NCI-H2029 (cell line): ENCODE results near the gene GALNT17.

Experiments
- DNase-seq: peaks from one replicate; lab custom pipeline; 2025; lab: John Stamatoyannopoulos, UW

The GALNT17 gene

DNA sequence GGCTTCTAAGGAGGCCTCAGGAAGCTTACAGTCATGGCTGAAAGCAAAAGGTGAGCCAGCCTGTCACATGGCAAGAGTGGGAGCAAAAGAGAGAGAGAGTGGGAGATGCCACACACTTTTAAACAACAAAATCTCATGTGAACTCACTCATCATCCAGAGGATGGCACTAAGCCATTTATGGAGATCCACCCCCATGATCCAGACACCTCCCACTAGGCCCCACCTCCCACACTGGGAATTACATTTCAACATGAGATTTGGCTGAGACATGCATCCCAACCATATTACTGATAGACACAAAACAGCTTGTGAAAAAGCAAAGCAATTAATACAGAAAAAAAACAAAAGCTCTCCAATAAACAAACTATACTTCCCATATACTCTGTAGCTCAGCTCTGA lies 210.3 kb downstream of the GALNT17 start:
- no peak for DNase-seq

DNA sequence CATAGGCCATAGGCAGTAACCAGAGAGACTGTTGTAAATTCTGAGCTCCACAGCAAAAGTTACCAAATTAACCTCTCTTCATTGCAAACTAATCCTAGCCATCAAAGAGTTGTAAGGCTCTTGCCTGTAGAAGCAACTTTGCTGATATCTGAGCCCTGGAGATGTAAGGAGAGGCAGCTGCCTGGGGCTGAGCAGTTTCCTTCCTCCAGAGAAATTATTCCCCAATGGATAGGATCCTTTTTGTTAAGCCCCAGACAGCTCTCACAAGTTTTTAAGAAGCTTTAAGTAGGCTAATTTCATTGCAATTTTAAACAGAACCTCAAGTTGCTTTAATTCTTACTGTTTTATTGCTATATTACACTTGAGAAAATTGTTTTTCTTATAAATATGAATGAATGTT lies 211.1 kb downstream of the GALNT17 start:
- DNase-seq, result no peak

DNA sequence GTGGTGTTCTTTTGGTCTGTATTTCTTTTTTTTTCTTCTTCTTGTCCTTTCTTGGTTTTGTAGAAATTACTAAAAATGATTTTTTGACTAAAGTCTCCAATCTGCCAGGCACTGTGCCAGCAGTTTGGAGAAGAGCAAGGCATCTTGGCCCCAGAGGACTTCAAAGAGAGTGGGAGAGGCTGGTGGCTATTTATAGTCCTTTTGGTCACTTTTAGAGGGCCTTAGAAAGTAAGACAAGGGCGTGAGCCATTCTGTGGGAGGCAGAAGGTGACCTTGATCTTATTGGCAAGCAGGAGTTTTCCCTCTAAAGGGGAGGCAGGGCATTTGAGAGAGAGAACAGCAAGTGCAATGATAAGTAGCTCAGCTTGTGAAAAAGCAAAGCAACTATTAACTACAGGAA lies 211.9 kb downstream of the GALNT17 start:
- no peak for DNase-seq

DNA sequence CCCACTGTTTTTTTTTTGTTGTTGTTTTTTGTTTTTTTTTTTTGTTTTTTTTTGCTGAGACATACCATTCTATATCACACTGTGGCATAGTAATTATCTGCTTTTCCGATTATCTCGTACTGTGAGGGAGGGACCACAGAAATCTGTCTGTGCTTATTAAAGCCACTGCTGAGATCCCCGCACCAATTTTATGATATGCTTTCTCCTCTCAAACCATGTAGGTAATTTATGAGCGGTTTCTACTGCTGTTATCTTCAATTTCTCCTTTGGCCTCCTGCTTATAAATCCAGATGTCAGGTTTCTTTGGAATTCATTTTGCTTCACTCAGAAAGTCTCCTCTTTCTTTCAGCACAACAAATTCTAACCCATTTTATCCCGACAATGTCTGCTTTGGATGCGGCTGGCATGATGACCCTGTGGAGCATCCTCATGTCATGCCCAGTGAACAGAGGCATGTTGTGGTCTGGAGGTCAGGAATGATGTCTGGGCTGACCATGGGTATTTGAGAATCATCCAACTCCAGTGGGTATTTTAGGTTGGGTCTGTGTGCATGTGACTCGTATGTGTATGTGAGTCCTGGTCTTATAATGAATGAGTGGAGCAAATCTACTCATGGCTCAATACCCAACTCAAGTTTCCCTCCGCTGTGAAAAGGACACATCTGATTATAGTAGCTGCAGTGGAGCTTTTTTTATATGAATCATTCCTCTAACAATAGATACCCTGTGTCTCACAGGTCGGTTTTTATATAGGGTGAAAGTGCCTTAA lies 213.4 kb downstream of the GALNT17 start:
- DNase-seq, result no peak

DNA sequence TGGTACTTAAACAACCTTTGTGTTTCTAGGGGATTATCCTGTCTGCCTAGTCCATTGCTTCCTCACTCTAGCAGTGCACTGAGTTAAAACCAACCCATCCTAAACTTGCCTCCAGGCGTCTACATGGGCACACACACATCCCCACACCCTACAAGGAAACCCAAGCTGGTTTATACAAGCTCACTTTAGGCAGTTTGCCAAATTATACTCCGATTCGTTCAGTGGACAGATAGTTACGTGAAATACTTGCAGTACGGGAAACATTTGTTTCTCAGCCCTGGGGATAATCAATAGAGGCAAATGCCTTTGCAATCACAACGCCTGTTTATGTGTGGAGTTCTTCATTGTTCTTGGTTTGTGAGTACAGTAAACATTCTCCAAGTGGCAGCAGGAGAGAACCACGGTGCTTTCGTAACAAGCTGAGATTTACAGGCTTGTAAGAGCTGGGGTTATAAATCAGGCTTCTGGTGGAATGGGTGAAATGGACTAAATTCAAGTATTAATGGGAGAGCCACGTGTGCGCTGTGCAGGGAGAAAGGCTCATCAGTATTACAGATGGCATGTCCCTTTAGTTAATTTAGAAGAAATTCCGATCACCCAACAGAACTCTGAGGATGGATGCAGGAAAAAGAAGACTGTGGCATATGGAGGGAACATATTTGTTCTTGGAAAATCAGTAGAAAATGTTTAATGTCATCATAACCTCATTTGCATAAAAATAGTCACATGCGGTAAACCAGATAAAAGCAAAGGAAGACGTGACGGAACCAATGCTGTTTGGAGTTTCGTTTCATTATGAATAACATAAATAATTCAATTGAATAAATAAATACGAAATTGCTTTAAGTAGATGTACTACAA lies 217.1 kb downstream of the GALNT17 start:
- DNase-seq, result no peak

DNA sequence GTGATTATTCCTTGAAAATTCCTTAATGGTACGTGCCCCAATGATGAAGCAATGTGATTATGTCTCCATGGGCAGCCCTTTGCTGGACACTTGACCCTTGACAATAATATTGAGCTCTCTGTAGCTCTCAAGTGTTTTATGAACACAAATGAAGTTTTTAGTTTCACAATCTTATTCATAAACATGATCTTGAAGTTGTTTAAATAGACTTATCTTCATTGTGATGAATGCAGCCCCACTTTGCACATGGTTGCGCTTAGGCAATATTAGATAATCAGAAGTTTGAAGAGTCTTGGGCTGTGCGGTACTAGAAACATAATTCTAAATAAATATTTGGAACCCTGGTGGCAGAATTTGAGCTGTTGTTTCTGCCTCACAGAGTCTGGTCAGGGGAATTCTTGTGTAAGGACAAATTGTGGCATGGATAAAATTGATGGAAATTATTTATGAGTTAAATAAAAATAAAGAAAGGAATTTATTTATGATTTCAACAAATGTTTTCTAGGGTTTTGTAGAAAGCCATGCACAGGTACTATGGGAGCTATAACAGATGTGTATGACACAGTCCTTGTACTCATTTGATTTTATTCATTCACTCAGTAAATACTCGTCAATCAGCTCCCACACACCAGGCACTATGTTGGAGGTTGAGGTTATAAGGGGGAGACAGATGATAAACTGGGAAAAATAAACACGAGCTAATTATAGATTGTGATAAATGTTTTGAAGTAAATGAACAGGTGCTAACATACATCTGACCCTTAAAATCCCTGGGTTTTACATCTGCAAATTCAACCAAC lies 217.9 kb downstream of the GALNT17 start:
- no peak for DNase-seq

DNA sequence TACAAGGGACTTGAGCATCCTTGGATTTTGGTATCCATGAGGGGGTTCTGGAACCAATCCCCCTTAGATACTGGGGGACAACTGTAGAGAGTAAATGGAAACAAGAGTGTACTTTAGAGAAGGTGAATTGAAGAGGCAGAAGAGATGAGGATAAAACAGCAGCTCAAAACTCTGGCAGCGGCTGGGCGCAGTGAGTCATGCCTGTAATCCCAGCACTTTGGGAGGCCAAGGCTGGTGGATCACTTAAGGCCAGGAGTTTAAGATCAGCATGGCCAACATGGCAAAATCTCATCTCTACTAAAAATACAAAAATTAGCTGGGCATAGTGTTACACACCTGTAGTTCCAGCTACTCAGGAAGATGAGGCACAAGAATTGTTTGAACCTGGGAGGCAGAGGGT lies 218.7 kb downstream of the GALNT17 start:
- DNase-seq, result no peak

DNA sequence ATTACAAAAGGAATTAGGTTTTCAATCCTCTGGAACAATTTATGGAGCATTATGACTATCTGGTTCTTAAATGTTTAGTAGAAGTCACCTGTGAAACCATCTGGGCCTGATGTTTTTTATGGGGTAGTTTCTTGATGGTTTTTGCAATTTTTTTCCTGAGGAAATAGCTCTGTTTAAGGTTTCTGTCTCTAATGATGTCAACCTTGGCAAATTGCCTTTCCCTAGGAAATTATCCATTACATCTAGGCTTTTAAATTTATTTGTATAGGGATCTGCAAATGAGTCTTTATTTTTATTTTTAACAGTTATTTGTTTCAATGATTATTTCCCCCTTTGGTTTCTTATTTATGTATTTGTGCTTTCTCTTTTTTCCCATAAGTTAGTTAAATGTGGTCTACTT lies 222.8 kb downstream of the GALNT17 start:
- no peak for DNase-seq

DNA sequence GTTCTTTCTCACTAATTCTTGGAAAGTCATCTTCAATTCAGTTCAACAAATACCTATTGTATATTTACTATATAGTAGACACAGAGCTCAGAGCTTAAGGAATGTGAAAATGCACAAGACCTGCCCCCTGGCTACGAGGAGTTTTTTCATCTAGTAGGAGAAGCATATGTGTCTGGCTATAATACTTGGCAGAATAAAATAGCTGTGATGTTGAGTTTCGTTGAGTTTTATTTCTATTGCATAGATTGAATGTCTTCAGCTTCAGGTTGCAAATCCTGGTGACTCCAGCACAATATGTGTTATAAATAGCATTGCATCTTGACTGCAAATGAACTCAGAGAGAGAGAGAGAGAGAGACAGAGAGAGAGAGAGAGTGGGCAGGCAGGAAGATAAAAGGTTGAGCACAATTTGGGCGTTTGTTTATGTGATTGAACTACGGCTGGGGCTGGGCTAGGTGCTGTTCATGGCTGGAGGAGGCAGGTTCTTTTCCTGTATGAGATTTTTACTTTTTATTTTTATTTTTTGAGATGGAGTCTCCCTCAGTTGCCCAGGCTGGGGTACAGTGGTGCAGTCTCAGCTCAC lies 229.6 kb downstream of the GALNT17 start:
- no peak for DNase-seq

DNA sequence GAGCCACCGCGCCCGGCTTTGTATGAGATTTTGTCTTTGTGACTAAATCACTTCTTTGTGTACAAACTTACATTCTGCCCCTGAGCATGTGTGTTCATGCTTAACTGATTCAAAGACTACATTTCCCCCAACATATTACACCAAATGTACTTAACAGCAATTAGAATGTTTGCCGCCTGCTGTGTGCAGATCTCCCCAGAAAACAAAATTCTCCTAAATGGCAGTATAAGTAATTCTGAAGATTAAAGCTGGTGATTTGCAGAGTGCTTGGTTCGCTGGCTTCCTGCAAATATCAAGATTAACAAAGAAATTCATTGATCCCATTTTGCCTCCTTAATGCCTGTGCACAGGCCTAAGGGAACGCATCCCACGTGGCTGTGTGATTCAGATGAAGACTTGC lies 230.3 kb downstream of the GALNT17 start:
- no peak for DNase-seq

DNA sequence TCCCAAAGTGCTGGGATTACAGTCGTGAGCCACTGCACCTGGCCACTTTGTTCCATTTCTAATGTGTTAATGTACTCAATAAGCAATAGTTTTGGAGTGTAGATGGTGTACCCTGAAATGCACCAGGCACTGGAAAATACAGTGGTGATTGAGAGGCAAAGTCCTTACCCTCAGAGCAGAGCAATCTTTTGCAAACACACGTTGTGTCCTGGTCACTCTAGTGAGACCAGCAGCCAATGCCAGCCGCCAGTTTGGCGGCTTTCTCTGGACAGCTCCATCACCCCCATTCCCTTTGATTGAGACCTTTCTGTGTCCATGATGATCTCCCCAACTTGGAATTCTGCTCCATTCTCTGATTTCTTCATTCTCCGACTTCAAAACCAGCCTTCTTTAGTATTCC lies 231.3 kb downstream of the GALNT17 start:
- no peak for DNase-seq

DNA sequence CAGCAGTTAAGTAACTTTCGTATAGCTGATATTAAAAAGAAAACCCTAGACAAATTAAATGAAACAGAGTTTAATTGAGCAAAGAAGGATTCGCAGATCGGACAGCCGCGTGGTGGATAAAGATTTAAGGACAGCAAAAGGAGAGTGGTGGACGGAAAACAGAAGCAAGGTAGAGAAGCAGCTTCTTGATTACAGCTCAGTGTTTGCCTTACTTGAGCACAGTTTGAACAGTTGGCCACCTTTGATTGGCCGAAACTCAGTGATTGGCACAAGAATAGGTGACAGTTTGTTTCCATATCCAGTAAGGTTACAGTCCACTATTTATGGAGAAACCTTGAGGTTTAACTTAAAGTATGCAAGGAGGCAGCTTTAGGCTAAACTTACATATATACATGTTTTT lies 231.7 kb downstream of the GALNT17 start:
- no peak for DNase-seq

DNA sequence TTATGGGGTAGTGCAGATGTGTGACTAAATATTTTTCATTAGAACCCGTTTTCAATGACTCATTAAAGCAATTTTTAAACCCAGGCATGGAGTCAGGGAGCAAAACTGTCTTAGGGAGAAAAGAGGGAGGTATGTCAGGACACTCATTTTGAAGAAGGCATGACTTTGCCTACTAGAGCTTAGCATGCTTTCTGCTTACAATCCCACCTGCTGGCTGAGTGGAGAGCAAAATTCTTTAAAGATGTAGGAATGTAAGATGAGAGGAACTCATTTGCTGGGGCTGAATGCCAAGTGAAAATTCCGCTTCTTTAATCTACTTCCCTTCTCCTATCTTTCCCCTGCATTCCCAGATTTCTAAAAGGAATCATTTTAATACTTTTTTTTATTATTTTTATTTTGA lies 232.6 kb downstream of the GALNT17 start:
- DNase-seq, result no peak

DNA sequence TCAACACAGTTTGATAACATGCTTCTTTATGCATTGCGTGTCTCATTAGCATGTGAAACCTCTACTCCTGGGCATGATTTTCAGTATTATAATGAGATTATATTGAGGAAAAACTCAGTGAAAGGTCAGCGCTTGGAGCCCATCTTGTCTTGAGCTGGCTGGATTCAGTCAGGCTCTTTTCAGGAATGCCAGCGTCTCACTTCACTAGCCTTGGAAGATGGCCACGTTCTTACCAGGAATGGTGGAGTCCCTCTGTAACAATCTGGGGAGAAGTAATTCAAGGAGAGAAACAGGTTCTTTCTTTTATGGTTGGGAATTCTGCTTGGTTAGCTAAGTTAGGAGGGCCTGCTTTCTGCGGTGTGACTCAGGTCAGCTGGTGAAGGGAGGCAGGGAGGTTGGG lies 241.0 kb downstream of the GALNT17 start:
- no peak for DNase-seq

DNA sequence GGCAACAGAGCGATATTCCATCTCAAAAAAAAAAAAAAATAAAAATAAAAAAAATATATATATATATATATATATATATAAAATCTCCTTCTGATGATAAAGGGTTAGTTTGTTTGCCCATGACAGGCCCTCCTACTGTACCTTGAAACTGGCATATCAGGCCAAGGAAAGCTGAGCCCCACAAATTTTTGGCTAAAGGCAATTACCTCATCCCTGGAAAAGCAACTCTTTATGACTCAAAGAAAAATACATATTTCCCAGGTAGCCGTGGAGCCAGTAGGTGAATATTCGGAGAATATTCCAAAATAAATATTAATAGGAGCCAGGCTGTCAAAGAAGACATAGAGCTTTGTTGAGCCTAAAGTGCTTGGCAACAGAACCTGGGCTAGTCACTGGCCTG lies 245.1 kb downstream of the GALNT17 start:
- no peak for DNase-seq

DNA sequence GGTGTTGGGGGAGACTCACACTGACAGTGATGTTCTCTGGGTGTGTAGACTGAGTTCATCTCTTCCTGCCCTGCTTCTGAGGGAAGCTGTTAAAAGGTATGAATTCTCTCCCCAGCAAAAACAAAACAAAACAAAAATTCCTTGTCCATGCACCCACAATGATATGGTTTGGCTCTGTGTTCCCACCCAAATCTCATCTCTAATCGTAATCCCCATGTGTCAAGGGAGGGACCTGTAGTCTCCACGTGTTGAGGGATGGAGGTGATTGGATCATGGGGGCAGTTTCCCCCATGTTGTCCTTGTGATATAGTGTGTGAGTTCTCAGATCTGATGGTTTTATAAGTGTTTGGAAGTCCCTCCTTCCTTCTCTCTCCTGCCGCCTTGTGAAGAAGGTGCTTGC lies 245.5 kb downstream of the GALNT17 start:
- no peak for DNase-seq

DNA sequence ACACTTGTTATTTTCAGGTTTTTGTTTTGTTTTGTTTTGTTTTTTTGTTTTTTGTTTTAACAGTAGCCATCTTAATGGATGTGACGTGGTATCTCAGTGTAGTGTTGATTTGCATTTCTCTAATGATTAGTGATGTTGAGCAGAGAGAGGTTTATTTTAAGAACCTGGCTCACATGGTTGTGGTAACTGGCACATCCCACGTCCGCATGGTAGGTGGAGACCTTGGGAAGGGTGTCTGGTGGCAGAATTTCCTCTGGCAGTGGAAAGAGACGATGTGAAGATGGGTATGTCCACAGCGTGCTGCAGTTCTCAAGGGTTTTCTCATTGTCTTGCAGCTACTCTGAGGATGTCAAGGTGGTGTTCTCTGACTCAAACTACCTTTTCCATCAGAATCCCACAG lies 252.2 kb downstream of the GALNT17 start:
- DNase-seq, result no peak

DNA sequence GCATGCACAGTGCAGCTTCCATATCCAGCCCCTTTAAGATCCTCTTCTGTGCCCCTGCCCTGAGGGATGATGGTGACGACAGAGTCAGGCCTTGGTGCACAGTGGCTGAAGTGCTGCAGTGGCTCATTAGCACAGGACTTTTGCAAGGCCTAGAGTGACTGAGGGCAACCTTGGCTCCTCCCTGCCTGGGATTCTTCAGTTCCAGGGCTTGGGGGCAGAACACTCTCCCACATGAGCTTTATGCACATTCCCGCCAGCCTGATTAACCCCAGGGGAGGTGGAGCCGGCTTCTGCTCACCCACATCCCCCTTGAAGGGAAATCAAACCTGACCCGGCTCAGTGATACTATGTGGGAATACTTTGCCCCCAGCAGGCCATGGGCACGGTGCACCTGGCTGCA lies 253.4 kb downstream of the GALNT17 start:
- DNase-seq, result no peak

DNA sequence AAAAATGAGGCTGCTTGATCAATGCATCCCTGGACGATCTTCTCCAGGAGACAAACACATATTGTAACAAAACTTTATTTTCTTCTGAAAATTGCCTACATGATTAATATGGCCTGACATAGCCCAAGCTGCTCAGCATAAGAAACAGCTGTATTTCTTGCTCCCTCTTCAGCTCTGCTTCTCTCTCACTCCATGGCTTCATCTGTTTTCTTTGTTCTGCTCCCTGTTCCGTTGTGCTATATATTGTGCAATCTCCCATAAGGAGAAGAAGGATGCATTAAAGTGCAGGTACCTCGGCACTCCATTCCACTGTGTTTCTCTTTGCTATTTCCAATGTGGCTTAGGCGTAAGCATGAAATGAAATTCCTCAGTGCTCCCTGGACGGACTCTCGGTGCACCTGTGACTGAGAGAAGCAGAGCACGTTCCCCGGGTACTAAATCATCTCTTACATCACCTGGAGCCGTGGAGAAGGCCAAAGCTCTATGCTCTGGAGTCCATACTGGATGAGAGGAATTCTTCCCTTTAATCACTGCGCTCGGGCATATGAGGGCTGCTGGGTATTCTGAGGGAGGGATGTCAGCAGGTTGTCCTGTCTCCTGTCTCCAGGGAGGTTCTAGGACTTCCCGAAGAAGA lies 254.3 kb downstream of the GALNT17 start:
- DNase-seq, result no peak

DNA sequence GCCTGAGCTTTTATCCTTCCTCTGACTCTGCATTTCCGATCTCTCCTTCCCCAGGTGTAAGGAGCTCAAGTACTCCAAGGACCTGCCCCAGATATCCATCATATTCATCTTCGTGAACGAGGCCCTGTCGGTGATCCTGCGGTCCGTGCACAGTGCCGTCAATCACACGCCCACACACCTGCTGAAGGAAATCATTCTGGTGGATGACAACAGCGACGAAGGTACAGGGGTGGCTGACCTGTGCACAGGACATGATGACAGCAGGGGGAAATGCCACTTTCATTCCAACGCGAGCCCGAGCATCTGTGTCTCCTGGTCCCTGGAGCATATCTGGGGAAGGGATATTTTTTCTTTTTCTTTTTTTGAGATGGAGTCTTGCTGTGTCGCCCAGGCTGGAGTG lies 256.2 kb downstream of the GALNT17 start:
- no peak for DNase-seq

DNA sequence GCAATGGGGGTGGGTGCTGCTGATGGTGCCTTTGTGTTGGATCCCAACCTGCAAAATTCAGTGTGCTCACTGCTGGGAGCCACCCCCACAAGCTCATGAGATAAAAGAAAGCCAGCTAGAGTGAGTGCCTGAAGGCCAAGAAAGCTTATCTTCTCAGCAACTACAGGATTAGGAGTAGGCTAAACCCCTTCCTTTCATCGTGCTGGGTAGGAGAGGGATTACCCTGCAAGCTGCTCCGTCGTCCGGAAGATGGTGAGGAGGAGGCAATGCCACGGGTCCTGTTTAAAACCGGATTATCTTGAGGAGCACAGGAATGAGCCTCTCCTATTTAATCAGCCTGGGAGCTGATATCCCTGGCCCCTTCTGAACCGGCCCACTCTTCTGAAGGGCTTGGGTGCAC lies 258.0 kb downstream of the GALNT17 start:
- DNase-seq, result no peak

DNA sequence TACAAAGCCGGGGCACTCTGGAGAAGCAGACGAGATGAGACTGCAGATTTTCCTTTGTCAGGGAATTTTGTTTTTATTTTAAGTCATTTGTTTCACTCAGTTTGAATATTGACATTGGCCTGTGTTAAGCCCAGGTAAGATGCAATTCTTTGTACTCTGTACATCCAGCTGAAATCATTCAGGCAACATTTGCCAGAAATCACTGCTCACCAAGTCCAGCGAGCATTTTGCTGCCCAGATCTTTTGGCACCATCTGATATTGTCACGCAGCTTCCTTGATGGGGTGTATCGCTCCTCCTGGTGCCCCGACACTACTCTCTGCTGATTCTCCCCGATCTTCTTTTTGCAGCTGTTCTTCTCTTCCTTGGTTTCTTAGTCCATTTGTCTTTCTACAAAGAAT lies 261.7 kb downstream of the GALNT17 start:
- no peak for DNase-seq
